GM19240 (cell line): ENCODE data around the gene AKAP10.
"Not testable (repeated sequence)": the region's sequence is repeated elsewhere in the genome, so short reads cannot be mapped to it uniquely, and the experiment has no call there.

Experiments
- DNase-seq: peaks from one replicate; pipeline ENCODE4 v3.0.0; 2011; ENCODE audit warnings: low spot score; ENCODE audit not compliant: insufficient read length

The AKAP10 gene, protein sequence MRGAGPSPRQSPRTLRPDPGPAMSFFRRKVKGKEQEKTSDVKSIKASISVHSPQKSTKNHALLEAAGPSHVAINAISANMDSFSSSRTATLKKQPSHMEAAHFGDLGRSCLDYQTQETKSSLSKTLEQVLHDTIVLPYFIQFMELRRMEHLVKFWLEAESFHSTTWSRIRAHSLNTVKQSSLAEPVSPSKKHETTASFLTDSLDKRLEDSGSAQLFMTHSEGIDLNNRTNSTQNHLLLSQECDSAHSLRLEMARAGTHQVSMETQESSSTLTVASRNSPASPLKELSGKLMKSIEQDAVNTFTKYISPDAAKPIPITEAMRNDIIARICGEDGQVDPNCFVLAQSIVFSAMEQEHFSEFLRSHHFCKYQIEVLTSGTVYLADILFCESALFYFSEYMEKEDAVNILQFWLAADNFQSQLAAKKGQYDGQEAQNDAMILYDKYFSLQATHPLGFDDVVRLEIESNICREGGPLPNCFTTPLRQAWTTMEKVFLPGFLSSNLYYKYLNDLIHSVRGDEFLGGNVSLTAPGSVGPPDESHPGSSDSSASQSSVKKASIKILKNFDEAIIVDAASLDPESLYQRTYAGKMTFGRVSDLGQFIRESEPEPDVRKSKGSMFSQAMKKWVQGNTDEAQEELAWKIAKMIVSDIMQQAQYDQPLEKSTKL

DNA sequence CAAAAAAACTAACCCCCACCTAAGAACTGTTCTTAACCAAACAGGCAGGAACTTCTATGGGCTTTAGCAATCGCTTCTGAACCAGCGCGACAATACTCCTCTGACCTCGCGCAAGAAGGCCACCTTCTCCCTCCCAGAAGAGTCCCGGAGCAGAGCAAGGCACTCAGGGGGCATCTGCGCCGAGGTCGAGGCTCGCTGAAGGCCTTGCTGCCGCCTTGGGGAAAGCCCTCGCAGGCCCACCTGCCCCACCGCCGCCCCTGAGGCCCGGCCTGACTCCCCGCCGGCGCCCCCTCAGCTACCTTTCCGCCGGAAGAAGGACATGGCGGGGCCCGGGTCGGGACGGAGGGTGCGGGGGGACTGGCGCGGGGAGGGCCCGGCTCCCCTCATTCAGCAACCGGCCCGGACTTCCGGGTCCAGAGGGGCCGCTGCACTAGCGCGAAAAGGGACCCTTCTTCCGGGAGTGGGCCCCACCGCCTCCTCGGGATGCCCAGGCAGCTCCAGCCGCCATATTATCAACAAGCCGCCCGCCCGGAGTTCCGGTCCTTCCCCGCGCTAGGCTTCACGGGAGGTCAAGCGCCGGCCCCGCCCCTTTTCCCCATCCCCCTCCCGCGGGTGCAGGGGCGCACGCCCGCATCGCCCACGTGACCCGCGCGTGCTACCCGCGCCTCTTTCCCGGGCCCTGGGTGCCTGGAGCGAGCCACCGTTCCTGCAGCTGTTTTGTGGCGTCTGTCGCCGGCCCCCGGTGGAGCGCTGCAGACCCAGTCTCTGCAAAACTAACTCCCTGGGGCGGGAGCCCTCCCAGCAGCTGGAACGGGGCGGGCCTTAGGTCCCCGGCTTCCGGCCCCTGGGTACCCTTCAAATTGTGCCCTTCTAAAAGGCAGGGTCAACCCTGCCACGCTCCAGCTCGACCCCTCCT lies at the start of gene AKAP10:
TSS of gene AKAP10 (minus strand) at position 536 of the 916 bp plus-strand sequence. CDS start at position 387, 149 bp downstream.
- DNase-seq: peak; percentile 81

DNA sequence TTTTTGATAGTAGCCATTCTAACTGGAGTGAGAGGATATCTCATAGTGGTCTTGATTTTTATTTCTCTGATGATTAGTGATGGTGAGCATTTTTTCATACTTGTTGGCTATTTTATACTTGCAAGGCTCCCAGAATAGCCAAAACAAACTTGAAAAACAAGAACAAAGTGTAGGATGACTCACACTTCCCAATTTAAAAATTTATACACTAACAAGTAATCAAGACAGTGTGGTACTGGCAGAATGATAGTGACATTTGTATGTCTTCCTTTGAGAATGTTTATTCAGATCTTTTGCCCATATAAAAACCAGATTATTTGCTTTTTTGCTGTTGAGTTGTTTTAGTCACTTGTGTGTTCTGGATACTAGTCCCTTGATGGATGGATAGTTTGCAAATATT lies 49.3 kb upstream of the AKAP10 start:
- DNase-seq: no peak

DNA sequence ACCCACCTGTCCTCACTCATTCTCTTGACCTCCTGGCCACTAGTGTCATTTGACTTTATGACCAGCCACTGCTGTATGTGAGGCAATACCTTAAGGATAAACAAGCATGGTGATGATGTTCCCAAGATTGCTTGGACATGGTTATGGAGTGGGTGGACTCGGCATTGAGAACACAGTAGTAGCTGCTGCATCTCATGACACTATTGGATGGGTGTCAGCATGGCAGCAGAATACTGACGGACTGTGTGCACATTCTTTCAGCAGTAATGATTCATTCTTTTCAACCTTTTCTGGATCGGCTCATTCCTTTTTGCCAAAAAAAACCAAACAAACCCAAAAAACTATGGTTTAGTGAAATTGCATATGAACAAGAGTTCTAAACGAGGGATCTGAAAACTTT lies 45.1 kb upstream of the AKAP10 start:
- no peak for DNase-seq

GRCh38 chr17:20016475-20016992 lies 38.9 kb upstream of the AKAP10 start:
- not testable (repeated sequence) for DNase-seq

- DNase-seq: no peak
These were observed 34.4 kb upstream of the AKAP10 start for GRCh38 chr17:20012017-20012536.

GRCh38 chr17:20010936-20011335 lies 33.3 kb upstream of the AKAP10 start:
- DNase-seq: no peak

DNA sequence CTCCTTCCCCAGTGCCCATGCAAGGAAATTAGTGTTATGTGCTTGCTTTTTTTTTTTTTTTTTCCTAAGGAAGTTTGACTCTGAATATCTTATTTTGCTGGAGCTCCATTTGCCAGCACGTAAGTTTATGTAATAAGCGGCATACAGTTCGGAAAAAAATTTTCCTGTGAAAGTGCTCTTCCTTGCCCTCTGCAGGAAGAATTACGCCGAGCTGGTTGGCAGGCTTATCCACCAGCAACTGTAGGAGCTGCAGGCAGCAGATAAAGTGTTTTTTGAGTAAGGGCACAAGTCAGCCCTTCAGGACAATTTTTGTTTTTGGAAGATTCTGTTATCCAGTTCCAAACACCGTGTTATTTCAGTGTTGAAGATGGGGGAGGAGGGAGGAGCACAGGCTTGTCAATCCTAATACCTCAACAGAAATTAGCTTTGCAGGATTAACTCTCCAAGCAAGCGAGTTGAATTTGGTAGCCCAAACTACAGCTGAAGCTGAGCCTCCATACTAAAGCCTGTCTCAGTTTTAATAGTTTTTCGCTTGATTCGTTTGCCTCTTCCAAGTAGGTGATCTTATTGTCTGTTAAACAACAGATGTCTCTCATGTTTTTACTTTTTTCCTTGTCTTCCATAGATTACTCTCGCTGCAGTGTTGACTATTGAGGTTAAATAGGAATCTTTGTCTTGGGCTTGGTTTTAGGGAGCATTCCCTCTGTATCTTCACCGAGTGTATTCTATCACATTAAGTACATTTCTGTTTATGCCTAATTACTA lies 32.7 kb upstream of the AKAP10 start:
- DNase-seq: no peak

DNA sequence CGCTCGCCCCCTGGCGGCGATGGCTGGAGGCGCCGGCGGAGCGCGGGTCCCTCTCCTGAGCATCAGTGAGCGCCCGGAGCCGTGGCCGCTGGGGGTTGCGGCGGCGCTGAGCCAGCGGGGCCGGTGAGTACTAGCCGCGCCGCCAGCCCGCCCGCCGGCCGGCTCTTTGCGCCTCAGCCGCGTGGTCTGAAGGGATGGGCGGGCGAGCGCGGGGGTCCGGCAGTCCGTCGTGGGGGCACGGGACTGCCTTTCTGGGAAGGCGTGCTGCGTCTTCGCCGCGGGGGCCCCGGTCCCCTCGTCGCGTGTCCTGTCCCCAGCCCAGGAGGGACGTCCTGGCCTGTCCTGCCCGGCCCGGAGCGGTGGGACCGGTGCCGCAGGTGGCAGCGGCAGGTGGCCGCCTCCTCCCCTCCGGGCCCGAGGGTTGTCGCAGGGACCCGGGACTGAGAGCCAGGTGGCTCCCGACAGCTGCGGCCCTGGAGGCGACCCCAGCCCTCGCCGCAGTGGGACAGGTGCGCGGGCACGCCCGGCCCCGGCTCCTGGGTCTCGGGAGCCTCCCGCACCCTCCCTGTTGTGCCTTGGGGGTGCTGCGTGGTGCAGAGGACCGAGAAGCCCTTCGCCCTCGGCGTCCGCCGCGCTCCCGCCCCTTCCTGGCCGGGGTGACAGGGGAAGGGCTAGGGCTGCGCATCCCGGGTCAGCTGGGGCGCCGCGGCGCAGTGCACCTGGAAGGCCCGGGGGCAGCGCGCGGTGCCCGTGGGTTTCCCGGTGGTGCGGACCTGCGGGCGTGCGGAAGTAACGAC lies 31.9 kb upstream of the AKAP10 start, which contains the start of gene SPECC1:
TSS of gene SPECC1 (plus strand) at position 58 of the 797 bp plus-strand sequence. CDS start 87,293 bp downstream, outside the sequence.
- DNase-seq: peak; percentile 76

DNA sequence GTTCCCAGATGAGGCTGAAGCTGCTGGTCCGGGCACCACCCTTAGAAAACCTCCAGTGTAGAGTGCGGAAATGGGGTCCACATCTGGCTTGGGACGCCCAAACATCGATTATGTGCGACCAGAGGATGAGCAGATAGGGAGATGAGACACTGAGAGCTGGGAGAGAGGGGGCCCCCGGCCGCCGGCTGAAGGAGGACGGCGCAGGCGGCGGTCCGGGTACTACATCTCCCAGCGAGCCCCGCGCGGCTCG lies 31.3 kb upstream of the AKAP10 start:
- DNase-seq: no peak

DNA sequence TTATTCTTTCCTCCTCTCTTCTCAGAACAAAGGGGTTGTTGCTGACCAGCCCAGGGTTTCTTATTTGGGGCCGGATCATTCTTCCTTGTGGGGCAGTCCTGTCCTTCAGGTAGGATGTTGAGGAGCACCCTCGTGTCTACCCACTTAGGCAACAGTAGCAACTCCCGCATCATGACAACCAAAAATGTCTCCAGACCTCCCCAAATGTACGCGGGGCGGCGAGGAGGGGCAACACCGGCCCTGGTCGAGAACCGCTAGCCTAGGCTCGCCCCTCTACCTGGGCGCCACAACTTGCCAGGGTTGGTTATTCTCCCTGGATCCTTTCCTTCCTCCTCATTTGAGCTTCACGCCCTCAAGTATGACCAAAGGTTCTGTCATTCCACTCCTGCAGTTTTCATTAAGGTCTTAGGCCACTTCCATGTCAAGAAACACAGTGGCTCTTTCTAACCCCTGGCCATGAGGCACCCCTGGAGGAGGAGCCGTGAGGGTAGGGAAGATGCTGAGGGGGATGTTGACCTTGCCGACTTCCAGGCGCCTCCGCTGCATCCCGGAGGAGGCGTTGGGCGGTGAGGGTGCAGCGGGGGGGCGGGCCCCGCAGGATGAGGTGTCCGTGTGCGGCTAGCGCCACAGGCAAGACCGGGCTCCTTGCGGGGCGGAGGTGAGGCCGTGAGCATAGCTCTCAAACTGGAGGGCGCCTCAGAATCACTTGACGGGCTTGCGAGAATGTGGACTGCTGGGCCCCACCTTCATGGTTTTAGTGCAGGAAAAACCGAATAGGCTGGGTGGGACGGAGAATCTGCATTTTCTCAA lies 30.8 kb upstream of the AKAP10 start:
- no peak for DNase-seq

GRCh38 chr17:19996502-19996901 lies 18.9 kb upstream of the AKAP10 start:
- DNase-seq: no peak

DNA sequence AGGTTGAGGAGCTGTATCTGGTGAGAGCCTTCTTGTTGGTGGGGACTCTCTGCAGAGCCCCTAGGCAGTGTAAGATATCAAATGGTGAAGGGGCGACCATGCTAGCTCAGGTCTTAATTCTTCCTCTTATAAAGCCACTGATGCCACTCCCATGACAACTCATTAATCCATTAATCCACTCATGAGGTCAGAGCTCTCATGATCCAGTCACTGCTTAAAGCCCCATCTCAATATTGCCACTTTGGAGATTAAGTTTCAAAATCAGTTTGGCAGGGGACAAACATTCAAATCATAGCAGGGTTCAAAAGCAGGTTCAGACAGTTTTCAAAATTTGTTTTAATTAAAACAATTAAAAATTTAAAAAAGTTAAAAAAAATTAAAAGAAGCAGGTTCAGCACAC lies 18.5 kb upstream of the AKAP10 start:
- no peak for DNase-seq

- DNase-seq: peak; percentile 21
These were observed 15.4 kb upstream of the AKAP10 start for GRCh38 chr17:19992803-19993713.

- DNase-seq: no peak
These were observed 13.7 kb upstream of the AKAP10 start for GRCh38 chr17:19991252-19991885.

GRCh38 chr17:19987897-19988296 lies 10.3 kb upstream of the AKAP10 start:
- no peak for DNase-seq

- DNase-seq: no peak
These were observed 9.6 kb upstream of the AKAP10 start for GRCh38 chr17:19986941-19987861.
